Measurements from ENCODE around the gene DCAF15.
A peak's percentile ranks its signal among the peaks of the same experiment; 100 is the strongest.

DCAF15 gene

GRCh38 chr19:13987101-13987890 lies 35.0 kb downstream of the DCAF15 start:
- H3K27ac ChIP-seq = no peak overlapping the region
- no peak for DNase-seq (ENCODE audit: low read depth, low spot score)

- no peak overlapping the region for H3K27ac ChIP-seq
- DNase-seq (ENCODE audit: low read depth, low spot score) = no peak
Observed at GRCh38 chr19:13989487-13989886, 37.2 kb downstream of the DCAF15 start.

GRCh38 chr19:13990085-13990484 lies 37.8 kb downstream of the DCAF15 start:
- DNase-seq (ENCODE audit: low read depth, low spot score) = no peak
- H3K27ac ChIP-seq = no peak overlapping the region

- no peak overlapping the region for H3K27ac ChIP-seq
- DNase-seq (ENCODE audit: low read depth, low spot score) = no peak
Observed at GRCh38 chr19:13992025-13992424, 39.7 kb downstream of the DCAF15 start.

- H3K27ac ChIP-seq = no peak overlapping the region
- no peak for DNase-seq (ENCODE audit: low read depth, low spot score)
Observed at GRCh38 chr19:13993590-13994300, 41.4 kb downstream of the DCAF15 start.

- no peak overlapping the region for H3K27ac ChIP-seq
- no peak for DNase-seq (ENCODE audit: low read depth, low spot score)
Observed at GRCh38 chr19:13995017-13995728, 42.9 kb downstream of the DCAF15 start.

- H3K27ac ChIP-seq = no peak overlapping the region
- DNase-seq (ENCODE audit: low read depth, low spot score) = no peak
Observed at GRCh38 chr19:13995878-13996765, 43.8 kb downstream of the DCAF15 start.

- no peak for DNase-seq (ENCODE audit: low read depth, low spot score)
- no peak overlapping the region for H3K27ac ChIP-seq
Observed at GRCh38 chr19:13996928-13997630, 44.8 kb downstream of the DCAF15 start.

GRCh38 chr19:13997631-13997962 lies 45.3 kb downstream of the DCAF15 start:
- no peak overlapping the region for H3K27ac ChIP-seq
- no peak for DNase-seq (ENCODE audit: low read depth, low spot score)

GRCh38 chr19:13998426-13998825 lies 46.1 kb downstream of the DCAF15 start:
- no peak for DNase-seq (ENCODE audit: low read depth, low spot score)
- no peak overlapping the region for H3K27ac ChIP-seq

- no peak for DNase-seq (ENCODE audit: low read depth, low spot score)
- no peak overlapping the region for H3K27ac ChIP-seq
Observed at GRCh38 chr19:13999085-13999484, 46.8 kb downstream of the DCAF15 start.

GRCh38 chr19:14000691-14001375 lies 48.5 kb downstream of the DCAF15 start:
- DNase-seq (ENCODE audit: low read depth, low spot score) = no peak
- H3K27ac ChIP-seq = no peak overlapping the region

GRCh38 chr19:14002571-14003250 lies 50.4 kb downstream of the DCAF15 start:
- H3K27ac ChIP-seq = no peak overlapping the region

GRCh38 chr19:14003251-14004055 lies 51.1 kb downstream of the DCAF15 start:
- DNase-seq (ENCODE audit: low read depth, low spot score) = no peak
- H3K27ac ChIP-seq = peak overlapping the region; percentile 6

More at GRCh38 chr19:14002571-14003250, 50.4 kb downstream of the DCAF15 start:
- DNase-seq (ENCODE audit: low read depth, low spot score) = no peak

GRCh38 chr19:14004619-14005348 lies 52.5 kb downstream of the DCAF15 start:
- DNase-seq (ENCODE audit: low read depth, low spot score) = no peak

GRCh38 chr19:14005349-14006084 lies 53.2 kb downstream of the DCAF15 start:
- DNase-seq (ENCODE audit: low read depth, low spot score) = peak; percentile 33
- H3K27ac ChIP-seq = peak overlapping the region; percentile 82

More at GRCh38 chr19:14004619-14005348, 52.5 kb downstream of the DCAF15 start:
- H3K27ac ChIP-seq = peak overlapping the region; percentile 82
